T-helper 1 cell treated with Interleukin-12 subunit alpha and Interleukin-12 subunit beta and Interleukin-4 antibody, amounts not matched to agents 30 ng/mL and 1 ng/mL, for 36 hours (primary cell): Measurements from ENCODE around the gene SPOP. TPM values are rescaled to one million over a fixed set of nuclear protein-coding genes. Genes with fewer than 3 reads are reported as not detected.

ENCODE experiments used
- intact Hi-C: fragments of 100-400 bp; cut with micrococcal nuclease; formaldehyde crosslinking; loops from one replicate; pipeline ENCODE4 v1.15.1; 2024
- total RNA-seq: library from RNA; stranded (reverse); gene quantifications from 2 replicates; pipeline ENCODE4 v1.2.3, GENCODE V29; 2022

Gene SPOP
- total RNA-seq, 1 donor from 2014 or later, result 72.2 TPM

DNA sequence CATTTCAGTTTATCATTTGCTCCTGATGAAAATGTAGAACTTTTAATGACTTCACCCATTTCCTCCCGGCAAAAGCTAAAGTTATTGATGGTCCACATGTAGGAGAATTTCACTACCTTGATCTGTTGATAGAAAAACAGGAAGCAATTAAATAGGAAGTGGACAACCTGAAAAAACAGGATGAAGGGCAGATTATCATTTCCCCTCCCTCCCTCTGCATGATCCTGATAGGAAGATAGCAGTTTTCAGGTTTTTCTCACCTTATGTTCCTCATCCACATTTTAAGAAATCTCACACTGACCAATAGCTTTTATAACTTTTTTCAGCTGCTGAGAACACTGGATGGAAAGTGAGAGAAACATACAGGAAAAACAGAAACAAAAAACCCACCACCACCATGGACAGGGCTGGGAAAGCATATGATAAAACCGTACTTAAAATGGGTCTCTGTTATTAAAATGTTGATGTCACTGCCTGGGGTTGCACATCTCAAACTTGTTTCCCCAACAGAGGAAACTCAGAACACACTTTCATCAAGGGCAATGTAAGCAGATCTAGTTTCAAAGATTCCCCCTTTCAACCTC lies 55.9 kb downstream of the SPOP start:
- intact Hi-C loops, result no loop called here

DNA sequence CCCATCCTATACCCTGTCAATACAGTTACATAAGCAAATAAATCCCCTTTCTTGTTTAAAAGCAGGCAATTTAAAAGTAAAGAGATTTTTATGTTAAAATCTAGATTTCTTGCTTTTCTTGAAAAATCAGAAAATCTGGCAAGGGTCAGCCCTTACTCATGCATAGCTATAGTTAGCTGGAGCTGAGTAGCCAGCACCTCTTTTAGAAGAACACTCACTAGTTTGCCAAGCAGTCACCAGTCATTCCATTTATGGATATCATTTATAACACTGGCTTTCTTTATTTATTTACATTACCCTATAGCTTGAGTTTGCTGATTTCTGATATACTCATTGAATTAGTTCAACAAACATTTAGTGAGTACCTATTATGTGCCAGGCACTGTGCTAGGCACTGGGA lies 56.5 kb downstream of the SPOP start:
- intact Hi-C loops, result no loop called here

DNA sequence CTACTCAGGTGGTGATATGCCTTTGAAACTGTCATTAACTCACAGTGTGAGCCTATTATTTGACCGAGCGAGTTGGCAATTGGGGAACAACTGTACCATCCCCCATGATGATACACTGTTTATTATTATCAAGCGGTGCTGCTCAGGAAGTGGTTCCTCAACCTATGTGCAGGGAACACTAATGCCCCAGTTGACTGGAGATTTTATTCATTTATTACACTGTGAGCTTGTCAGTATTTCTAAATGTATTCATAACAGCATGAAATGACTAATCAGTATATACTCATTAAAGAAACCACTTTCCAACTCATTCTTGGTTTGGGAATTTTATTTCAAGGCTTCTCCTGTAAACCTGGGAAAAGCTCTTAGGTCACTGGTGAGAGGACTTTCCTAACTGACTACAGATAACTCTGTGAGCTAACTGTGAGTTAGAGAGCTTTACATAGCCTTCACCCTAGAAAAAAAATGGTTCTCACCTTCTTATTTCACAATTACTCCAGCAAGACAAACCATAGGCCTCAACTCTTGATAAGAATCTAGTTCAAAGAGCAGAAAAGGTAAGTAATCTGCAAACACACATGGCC lies 59.8 kb downstream of the SPOP start:
- intact Hi-C loops, result no loop called here

DNA sequence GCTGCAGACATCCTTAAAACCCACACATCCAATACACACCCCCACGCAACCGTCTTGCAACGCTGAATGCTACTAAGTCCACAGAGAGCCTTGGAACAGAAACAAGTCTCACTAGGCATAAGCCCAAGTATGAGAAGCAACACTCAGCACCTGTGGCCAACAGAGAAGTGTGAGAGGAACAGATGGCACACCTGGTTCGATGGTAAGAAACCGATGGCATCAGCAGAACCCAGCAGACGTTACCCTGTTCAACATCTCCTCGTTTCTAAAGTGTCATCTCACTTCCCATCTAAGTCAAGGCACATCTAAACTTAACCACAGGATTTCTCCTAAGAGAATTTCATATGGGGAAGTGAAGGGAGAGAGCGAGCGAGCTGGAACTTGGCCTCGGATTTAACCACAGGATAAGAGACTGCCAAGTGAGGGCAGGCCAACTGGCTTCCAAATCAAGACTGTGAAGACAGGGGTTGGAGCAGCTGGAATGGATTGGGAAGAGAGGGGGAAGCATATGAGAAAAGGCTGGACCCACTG lies 61.2 kb downstream of the SPOP start:
- intact Hi-C loops, result no loop called here

DNA sequence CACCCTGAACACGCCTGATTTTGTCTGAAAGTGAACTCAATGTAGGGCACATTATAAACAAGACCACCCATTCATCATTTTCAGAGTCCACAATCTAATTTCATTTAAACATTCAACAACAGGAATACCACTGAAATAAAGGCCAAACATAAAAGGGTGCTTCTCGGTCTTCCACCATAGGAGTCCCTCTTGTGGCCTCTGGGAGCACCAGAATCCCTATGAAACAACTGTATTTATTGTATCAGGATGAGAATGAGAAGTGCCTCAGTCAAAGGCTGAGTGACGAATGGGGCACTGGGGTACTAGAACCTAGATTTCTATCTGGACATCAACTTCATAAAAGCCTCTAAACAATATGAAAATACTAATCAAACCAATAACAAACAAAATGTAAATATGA lies 61.8 kb downstream of the SPOP start:
- intact Hi-C loops, result no loop called here

DNA sequence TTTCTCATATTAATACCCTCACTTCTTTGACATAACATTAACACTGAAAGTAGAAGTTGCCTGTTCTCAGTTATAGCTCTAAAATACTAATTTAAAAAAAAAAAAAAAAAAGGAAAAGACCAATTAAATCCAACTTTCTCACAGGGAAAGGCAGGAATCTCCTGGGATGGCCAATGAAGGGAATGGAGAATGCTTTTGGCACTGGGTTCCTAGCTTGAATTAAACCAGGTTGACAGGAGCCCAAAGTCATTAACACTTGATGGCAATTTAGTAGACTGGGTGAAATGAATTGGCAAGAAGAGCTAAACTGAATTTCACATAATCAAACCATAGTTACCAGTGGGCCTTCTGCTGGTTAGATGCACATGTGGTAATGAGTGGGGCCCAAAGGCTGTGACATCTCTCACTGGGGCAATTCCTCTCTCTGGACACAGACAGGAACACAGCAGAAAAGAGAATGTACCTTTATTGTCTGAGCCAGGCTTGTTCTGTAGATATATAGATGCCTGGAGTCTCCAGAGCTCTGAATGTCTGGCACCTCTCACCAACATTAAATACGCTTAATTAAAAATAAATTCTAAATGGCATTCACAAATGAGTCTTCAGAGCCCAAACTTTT lies 64.6 kb downstream of the SPOP start:
- intact Hi-C loops, result no loop called here

DNA sequence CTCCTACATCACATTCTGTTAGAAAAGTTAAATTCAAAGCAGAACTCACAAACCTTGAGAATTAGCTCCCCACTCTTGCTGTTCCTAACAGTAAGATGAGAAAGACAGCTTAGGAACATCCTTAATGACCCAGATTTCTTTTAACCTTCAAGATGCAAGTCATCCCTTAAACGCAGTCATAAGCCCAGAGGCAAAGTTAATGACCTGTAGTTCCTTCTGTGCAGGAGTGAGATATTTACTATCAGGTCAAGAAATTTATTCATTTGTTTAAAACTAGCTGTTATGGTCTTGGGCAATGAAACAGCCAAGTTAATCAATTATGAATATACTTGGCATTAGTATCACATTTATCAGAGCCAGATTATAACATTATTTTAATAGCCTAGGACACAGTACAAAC lies 65.2 kb downstream of the SPOP start:
- intact Hi-C loops, result no loop called here

DNA sequence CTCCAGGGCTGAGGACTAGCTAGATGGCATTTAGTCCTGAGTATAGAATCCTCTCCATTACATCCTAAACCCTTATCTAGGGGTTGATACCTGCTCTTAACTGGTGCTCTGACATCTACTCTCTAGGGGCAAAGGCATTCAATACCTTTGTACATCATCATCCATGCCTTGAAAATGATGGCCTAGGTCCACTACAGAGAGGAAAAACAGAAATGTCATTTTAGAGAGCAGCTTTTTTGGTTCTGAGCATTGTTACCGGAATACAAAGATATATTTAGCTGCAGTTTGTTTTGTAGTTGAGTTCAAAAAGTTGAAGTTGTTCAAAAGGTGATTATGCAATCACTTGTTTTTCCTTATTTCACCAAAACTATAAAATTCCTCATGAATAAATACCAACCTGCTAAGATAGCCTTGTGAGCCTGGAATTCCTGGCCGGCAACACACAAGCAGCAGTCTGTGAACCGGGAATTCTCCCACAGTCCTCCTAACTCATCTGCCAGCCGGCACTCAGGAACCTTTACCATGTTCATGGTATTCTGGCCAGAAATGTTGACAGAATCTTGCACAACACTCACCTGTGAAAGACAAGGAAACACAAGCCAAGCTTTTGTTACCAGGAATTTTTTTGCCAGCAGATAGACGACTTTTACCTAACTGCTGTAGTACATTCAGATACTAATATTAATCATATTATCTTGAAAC lies 66.9 kb downstream of the SPOP start:
- intact Hi-C loops, result no loop called here

DNA sequence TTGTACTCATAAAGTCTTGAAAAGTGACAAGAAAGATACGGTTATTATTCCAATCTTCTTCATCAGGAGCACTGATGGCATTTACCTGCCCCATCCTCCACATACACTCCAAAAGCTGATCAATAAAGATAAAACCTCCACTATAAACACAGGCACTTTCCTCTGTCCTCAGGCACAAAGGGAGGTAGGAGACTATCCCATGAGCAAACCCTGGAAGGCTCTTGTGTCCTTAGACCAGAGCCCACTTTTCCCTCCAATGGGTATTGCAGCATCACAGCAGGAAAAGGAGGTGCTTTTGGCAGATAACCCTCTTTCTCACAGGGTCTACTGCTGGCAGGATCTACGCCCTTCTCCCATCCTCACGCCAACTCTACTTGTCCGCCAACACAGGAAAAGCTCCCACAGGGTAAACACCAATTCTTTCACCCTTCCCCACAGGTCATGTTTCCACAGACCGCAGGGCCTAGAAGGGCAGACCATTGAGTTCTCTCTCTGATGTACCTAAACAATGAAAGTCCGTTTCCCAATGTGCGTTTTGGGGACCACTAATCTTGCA lies 73.5 kb downstream of the SPOP start:
- intact Hi-C loops, result no loop called here

DNA sequence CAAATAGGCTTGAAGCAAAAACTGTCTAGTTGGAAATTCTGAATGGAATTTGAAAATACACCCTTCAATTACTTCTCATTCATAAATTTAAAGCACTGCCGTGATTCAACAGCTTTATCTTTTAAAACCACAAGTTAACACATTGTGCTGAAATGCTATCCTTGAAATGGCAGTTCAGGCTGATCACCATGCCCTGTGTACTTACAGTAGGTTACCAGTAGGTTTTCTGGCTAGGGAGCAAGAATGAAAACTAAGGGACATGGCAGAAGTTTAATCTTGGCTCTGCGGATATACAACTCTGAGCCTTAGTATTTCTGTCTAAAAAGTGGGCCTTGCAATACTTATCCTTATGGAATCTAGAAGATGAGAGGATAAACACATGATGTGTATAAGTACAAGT lies 74.2 kb downstream of the SPOP start:
- intact Hi-C loops, result no loop called here

DNA sequence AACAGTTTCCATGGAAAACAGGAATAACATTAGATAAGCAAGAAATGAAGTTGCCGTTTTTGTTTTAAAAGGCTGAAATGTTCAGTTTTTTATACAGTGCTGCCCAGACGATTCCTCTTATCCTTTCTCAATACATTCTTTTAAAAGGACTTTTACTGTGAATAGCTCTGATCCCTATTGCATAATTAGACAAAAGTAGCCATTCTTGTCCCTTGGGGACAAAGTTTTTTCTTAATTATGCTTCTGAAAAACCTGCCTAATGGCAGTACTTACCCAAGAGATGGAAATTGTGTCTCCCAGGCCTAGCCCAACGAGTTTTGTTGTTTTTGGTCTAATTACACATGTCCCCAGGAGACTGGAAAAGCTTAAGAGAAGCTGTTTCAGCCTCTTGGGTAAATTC lies 74.7 kb downstream of the SPOP start:
- intact Hi-C loops, result no loop called here

DNA sequence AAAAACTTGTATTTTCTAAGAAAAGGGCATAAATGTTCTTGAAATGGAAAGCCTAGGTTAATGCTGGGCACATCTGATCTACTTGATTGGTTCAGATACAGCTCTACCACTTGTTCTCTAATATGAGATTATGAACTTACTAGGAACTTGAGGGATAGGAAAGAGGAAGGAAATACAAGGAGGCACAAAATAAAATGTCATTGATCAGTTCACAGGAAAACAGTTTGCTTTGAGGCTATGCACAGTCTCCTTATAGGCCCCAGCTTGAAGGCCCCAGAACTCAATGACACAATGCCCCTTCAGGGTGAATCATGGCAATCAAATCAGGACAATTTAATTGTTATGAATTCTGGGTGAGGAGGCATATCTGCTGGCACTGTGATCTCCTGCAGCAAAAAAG lies 75.1 kb downstream of the SPOP start:
- intact Hi-C loops, result no loop called here

DNA sequence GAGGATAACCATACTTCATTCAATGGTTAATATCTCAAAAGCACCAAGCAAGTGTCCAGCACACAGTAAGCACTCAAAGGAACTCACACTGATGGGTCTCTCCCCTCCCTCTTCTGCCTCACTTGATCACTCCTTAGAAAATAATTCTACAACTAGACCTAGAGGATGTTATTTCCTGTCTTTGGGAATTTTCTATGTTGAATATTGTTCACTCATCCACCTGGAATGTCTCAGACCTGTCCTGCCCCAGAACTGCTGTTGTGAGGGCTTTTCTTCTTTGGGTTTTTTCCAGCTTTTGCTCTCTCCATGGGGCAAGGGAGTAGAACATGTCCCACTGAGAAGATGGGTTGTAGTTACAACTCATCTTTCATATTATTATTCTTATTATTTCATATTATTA lies 76.9 kb downstream of the SPOP start:
- intact Hi-C loops, result no loop called here

DNA sequence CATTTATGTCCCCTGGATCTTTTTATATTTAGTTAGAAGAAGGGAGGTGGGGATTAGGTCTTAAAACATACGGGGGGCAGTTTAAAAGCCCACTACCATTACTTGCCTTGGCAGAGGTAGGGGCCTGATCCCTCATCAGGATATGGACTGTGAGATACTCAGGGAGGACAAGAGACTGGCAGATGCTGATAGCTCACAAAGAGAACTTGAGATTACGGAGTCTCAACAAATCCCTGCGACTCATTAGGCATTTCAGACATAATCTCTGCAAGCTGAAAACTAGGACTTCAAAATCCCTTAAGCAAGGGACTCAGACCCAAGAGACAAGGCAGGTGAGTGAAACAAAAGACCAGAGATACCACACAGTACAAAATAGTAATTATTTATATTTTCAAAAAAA lies 79.0 kb downstream of the SPOP start:
- intact Hi-C loops, result no loop called here

DNA sequence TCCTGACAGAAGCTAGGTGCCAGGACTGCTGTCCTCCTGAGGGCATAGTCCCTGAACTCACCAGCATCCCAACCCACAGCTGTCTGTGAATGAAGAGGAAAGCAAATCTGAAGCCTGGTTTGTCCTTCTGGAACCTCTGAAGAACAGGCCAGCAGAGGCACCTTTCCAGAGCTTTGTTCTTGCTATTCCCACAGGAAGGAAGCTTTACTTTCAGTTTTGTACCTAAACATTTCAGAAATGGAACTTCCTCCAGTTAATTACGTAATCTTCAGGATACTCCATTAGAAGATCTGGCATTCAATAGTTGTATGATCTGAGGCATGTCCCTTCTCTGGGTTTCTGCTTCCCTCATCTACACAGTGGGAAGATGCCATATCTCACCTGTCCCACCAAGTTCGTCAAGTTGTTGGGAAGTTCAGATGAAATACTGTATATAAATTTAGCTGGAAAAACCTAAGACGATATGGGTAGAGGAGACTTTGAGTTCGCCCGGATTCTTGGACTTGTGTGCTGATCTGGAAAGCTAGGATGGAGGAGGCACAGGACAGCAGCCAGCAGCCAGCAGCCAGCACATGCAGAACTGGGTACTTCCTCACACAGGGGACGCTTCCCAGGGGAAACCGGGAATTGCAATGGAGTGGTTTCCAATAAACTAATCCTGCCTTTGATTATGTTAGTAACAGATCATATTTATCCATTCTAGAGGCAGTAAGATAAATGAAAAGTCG lies 79.8 kb downstream of the SPOP start:
- intact Hi-C loops, result no loop called here

DNA sequence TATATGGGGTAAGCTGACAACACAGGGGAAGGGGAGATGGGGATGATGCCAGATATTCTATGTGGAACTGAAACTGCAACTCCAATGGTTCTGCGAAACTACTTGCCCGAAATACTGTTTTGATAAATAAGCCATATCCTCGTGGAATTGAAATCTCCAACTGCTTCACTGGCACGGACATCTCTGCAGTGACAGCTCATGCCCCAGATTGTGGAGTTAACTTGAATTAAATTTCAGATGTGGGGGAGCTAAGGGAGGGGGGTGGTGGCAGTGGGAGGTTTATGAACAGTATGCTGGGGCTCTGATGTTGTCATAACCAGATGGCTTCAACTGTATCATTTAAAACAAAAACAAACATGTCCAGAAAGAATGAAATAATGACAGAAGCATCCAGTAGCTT lies 80.5 kb downstream of the SPOP start:
- intact Hi-C loops, result no loop called here

DNA sequence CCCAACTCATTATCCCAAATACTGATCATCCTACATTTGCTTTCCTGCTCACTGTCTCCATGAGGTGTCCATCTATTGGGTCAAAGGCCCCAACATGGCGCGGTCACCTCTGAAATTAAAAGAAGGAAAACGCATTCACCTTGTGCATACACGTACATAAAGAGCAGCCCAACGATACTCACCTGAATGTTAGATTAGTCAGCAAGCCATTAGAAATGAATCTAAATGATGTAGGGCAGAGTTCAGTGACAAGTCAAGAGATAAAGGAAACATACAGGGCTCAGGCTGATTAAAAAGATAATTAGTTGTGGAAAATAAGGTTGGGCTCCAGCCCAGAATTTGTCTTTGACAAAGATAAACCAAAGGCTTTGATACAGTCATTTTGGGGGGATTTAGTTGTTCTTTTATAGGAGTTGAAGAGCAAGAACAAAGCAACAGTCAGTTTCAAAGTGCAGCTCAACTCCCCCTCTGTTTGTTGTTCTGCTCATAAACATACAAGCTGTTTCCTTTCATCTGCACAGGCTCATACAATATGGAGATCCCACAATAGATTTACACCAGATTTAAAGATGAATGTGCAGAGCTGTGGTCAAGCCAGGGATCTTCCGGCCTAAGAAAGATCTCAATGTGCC lies 81.2 kb downstream of the SPOP start:
- intact Hi-C loops, result no loop called here

DNA sequence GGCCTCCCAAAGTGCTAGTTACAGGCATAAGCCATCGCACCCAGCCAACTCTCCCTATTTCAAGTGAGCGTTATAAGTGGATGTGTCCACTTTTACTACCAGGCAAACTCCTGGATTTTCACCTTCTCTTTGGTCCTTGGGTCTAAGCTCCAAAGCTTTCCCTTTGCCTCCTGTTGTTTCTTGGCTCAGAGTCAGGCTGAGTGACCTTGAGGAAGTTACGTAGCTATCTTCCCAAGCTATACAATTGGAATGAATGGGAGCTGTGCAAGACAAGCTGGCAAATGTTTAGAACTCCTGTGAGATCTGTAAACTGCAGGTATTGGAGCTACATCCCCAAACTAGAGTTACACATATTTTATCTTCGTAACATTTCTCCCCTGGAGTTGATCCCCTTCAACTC lies 81.9 kb downstream of the SPOP start:
- intact Hi-C loops, result no loop called here

DNA sequence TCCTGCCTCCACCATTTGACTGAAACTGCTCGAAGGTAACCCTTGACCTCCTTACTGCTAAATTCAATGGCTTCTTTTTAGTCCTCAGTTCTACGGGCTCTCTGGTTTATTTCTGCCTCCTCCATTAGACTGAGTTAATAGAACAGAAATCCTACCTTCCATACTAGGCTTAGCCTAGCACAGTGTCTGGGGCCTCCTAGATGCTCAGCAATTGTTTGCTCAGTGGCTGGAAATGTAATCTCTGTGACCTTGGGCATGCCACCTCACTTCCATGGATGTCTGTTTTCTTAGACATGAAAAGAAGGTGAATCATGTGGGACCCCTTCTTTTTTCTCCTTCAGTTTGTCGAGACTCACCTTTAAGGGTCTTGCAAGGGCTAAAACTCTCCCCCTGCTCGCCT lies 82.6 kb downstream of the SPOP start:
- intact Hi-C loops, result no loop called here

DNA sequence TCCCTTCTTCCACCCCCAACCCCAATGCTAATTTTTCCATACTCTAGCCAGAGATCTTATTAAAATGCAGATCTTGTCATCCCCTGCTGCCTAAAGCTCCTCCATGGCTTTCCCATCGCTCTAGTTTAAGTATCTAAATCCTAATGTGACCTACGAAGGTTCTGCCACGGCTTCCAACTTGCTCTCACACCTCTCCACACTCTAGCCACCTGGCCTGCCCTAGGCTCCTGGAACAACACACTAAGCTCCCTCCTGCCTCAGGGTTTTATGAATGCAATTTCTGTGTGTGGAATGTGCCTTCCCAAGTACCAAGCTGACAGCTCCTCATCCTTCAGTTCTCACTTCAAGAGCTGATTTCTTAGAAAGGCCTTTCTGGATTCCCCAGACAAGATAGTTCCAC lies 85.6 kb downstream of the SPOP start:
- intact Hi-C loops, result no loop called here

DNA sequence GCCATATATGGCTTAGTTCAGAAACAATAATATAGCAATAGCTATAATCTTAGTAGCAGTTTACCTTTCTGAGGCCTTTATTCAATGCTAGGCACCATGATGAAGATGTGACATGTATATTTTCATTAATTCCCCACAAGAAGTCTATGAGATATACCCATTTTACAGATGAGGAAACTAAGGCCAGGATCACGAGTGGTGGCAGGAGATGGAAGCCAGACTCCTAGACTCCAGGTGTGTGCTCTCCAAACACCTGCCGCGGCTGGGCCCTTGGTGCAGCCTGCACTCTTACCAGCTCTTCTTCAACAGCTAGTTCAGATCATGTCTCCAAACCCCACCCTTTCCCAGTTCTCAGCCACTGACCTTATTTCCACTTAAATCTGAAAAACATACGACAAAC lies 87.0 kb downstream of the SPOP start:
- intact Hi-C loops, result no loop called here
